H1 (cell line): ENCODE results near the gene CYP4F3.

Source experiments
- GABPA ChIP-seq: IDR thresholded peaks from 2 replicates; pipeline ENCODE4 v1.6.1; 2011; ENCODE audit warnings: mild to moderate bottlenecking, low read length, moderate library complexity, borderline replicate concordance; ENCODE audit not compliant: insufficient read depth
- JUND ChIP-seq: IDR thresholded peaks from 2 replicates; pipeline ENCODE4 v1.6.1; 2011; ENCODE audit warnings: mild to moderate bottlenecking, improper control_type of control experiment, low read length
- TEAD4 ChIP-seq: IDR thresholded peaks from 2 replicates; pipeline ENCODE4 v1.6.1; 2012; ENCODE audit warnings: low read depth, low read length, inconsistent platforms, mixed read lengths
- TF ChIP-seq, protein P1 (sequence below), 3 experiments: IDR thresholded peaks; 1 replicate in 2 of 3; 2 replicates in 1 of 3; pipeline versions ENCODE4 v1.5.1 to v1.6.1; 2011; ENCODE audit warnings: low read length in 3 of 3, mild to moderate bottlenecking in 3 of 3, inconsistent platforms in 2 of 3, low read depth in 1 of 3, moderate library complexity in 1 of 3; ENCODE audit not compliant: insufficient read depth in 1 of 3; ENCODE audit errors: control extremely low read depth in 1 of 3

DNA sequence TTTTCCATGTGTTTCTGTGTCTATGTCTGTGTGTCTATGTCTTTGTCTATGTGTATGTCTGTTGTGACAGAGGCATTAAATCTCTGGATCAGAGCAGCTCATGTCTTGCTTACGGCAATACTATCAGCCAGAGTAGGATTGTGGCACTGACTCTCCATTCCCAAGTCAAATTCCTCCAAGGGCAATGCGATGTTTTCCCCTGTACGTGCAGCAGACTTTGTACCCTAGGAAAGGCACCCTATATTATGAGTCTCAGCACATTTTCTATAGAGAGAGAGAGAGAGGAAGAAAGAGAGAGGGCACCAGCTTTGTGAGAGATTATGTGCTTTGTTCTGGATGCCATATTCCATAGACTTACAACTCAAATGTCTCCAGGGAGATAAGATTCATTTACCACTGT, 11.1 kb downstream of the CYP4F3 start:
- TF ChIP-seq TEAD4 (no peak), JUND (no peak), GABPA (no peak)
- TF ChIP-seq, protein P1, sequence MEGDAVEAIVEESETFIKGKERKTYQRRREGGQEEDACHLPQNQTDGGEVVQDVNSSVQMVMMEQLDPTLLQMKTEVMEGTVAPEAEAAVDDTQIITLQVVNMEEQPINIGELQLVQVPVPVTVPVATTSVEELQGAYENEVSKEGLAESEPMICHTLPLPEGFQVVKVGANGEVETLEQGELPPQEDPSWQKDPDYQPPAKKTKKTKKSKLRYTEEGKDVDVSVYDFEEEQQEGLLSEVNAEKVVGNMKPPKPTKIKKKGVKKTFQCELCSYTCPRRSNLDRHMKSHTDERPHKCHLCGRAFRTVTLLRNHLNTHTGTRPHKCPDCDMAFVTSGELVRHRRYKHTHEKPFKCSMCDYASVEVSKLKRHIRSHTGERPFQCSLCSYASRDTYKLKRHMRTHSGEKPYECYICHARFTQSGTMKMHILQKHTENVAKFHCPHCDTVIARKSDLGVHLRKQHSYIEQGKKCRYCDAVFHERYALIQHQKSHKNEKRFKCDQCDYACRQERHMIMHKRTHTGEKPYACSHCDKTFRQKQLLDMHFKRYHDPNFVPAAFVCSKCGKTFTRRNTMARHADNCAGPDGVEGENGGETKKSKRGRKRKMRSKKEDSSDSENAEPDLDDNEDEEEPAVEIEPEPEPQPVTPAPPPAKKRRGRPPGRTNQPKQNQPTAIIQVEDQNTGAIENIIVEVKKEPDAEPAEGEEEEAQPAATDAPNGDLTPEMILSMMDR (IDR thresholded peaks at IDR 0.05; ENCODE audit: control extremely low read depth in 1 of 3, insufficient read depth in 1 of 3, low read depth in 1 of 3, low read length in 3 of 3): no peak
